Astrocyte of the spinal cord (primary cell): ENCODE results near the gene FXYD2.

Experiments used
- DNase-seq: peaks from one replicate; pipeline ENCODE4 v3.0.0; 2011; ENCODE audit warnings: low read depth, low spot score
- H3K4me3 ChIP-seq: 2 replicates; pipeline ENCODE4 v1.5.1; 2011; ENCODE audit warnings: low read depth, mild to moderate bottlenecking, low read length, moderate library complexity
- in situ Hi-C: cut with HindIII; loops from 2 replicates; pipeline ENCODE4 v1.10.0; 2017; ENCODE audit warnings: low sequenced_read_pairs
- TF ChIP-seq, protein P1 (sequence below): IDR thresholded peaks from 2 replicates; pipeline ENCODE4 v1.5.1; 2012; ENCODE audit warnings: low read depth, mild to moderate bottlenecking, low read length, inconsistent platforms

Gene FXYD2

DNA sequence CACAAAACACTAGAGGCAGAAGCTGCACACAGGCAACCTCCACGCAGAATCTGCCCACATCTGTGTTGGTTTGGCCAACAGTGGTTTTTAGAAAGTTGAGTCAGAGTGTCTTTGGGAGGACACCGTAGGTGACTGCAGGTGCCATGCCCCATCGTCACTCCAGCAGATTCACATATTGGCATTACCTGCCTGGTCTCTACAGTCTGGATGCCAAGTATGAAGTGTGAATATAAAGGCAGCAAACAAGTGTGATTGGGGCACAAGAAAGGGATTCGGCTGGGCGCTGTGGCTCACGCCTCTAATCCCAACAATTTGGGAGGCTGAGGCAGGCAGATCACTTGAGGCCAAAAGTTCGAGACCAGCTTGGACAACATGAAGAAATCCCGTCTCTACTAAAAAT lies 11.0 kb upstream of the FXYD2 start:
- in situ Hi-C loops, result no loop called here
- H3K4me3 ChIP-seq, result no peak overlapping the region
- DNase-seq, result no peak
- TF ChIP-seq, protein P1, sequence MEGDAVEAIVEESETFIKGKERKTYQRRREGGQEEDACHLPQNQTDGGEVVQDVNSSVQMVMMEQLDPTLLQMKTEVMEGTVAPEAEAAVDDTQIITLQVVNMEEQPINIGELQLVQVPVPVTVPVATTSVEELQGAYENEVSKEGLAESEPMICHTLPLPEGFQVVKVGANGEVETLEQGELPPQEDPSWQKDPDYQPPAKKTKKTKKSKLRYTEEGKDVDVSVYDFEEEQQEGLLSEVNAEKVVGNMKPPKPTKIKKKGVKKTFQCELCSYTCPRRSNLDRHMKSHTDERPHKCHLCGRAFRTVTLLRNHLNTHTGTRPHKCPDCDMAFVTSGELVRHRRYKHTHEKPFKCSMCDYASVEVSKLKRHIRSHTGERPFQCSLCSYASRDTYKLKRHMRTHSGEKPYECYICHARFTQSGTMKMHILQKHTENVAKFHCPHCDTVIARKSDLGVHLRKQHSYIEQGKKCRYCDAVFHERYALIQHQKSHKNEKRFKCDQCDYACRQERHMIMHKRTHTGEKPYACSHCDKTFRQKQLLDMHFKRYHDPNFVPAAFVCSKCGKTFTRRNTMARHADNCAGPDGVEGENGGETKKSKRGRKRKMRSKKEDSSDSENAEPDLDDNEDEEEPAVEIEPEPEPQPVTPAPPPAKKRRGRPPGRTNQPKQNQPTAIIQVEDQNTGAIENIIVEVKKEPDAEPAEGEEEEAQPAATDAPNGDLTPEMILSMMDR, result no peak

DNA sequence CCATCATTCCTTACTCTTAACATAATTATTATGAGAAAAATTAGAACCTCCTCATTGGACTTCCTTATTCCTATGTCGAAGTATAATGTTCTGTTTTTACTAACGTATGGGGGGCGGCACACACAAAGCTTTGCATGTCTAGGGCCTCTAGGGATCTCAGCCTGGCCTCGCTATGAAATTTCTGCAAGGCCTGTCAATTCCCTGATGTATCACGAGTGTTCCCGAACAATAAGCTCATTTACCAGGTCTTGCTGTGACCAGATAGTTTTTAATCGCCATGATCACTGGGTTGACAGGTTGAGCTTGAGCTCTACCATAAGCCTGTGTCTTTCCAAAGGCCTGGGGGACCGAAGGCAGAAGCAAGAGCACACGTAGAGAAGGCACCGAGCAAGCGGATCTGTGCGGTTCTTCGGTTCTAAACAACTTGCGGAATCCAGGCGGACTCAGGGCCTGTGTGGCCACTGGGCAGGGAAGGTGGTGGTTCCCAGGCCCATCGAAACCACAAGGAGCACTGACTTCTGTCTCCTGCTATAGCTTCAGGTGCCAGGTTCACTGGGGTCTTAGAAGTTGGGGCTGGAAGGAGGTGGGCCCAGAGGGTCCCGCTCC lies 10.4 kb upstream of the FXYD2 start:
- DNase-seq, result no peak
- in situ Hi-C loops, result no loop called here

DNA sequence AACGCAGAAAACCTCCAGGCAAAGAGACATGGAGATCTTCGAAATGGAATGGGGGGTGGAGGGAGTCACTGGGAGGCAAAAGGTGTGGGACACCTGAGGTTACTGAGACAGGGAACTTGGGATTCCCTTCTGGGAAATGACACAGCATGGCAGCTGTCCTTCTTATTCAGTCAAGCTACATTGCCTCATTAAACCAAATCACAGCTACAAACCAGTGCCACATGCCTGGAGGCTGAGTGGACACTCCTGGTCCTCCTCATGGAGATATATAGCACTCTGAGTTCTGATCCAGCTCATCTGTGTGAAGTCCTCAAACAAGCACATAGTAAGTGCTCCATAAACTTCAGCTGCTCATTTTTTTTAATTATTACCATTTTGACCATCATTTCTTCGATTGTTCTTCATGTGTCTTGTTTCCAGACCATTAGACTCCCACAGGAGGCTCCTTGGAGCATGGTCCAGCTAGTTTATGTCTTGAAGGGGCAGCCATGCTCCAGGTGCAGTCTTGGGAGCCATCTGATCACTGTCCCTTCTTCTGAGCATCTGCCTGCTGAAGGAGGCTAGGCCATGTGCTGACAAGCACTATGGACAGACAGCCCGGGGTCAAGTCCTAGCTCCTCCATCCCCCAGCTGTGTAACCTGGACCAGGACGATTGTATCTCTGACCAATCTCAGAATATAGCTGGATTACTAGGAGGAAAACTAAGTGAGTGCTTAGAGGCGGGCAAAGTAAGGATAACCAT lies 9.7 kb upstream of the FXYD2 start:
- TF ChIP-seq, protein P1, result no peak
- DNase-seq, result no peak
- in situ Hi-C loops, result no loop called here
- no peak overlapping the region for H3K4me3 ChIP-seq

More for the DNA sequence above, 10.4 kb upstream of the FXYD2 start:
- TF ChIP-seq, protein P1, result no peak
- H3K4me3 ChIP-seq, result no peak overlapping the region

DNA sequence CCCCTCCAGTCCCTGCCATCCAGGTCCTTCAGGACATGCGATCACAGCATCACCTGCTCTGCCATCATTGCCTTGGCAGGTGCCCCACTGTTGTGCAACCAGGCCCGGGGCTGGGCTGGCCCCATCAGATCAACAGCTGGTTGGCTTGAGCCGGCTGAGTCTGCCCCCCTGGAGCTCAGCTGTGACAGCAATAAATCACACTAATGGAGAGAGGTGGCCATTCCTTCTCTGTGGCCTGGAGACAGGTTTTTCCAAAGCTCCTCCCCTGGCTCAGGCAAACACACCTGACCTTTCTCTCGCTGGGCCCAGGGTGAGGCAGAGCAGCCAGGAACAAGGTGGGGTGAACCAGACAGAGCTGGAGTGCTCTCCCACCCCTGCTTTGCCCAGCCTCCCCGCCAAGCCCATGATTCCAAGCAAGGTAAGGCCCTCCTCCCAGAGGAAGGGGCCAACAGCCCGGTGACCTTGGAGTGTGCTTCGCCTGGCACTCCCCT lies 8.9 kb upstream of the FXYD2 start:
- no peak for DNase-seq
- no peak overlapping the region for H3K4me3 ChIP-seq
- TF ChIP-seq, protein P1, result no peak
- in situ Hi-C loops, result no loop called here

DNA sequence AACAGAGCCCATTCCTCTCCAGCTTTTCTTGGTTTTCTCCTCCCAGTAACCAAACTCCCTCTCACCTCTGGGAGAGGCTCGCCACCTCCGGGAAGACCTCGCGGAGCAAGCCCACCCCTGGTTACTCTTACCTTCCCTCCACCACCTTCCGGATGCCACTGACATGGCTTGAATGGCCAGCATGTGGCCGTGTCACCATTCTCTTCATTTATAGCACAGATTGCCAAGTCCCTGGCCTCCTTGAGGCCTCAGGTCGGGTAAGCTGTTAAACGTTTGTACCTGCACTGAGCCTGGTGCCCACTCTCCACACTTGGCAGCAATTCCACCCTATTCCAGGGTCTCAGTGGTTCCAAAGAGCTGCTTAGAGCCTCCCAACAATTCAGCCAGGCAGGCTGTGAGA lies 8.0 kb upstream of the FXYD2 start:
- in situ Hi-C loops, result no loop called here
- DNase-seq, result no peak
- no peak overlapping the region for H3K4me3 ChIP-seq
- TF ChIP-seq, protein P1, result no peak

DNA sequence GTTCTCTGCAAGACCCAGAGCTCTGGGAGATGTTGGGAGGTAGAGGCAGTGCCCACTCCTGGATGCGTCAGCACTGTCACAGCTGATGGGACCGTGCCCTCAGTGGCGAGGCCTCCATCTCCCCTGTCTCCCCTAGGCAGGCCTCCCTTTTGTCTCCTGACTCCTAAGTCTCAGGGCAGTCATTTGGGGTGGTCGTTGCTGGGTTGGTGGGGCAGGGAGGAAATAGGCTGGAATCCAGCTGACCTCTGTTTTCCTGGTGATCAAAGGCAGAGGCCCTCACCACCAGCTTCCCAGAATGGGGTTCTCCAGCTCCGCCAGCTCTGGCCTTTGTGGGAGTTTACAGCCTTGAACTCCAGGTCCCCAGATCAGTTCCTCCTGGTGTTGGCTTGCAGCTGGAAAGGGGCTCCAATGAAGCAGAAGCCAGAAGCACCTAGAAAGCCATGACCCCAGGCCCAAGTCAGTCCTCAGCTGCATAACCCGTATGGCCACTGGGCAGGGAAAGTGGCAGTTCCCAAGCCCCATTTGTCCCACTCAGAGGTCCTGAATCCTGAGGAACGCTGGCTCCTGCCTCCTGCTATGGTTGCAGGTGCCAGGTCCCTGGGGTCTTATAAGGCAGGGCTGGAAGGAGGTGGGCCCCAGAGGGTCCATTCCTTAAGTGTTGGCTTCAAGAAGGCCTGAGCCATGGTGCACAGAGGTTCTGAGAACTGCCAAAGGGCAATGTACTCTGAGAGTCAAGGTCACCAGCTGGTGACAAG lies 7.3 kb upstream of the FXYD2 start:
- H3K4me3 ChIP-seq, result no peak overlapping the region
- in situ Hi-C loops, result no loop called here
- TF ChIP-seq, protein P1, result no peak
- DNase-seq, result no peak
